GM23248 (cell line): ENCODE data around the gene SERPINA10. TPM values are rescaled to one million over a fixed set of nuclear protein-coding genes. Genes with fewer than 3 reads are reported as not detected.
A peak's percentile ranks its signal among the peaks of the same experiment; 100 is the strongest.

ENCODE experiments used
- DNase-seq: peaks from one replicate; pipeline ENCODE4 v3.0.0-alpha.2; 2015
- H2AFZ ChIP-seq: fragments of 200-600 bp; sonication (generic); 2 replicates; pipeline ENCODE4 v1.6.1; 2016; ENCODE audit warnings: antibody characterized with exemption
- H3F3A ChIP-seq: fragments of 200-600 bp; sonication (generic); 2 replicates; pipeline ENCODE4 v1.6.1; 2016; ENCODE audit warnings: mild to moderate bottlenecking, antibody characterized with exemption, mixed run types; ENCODE audit not compliant: insufficient read depth
- H3K27ac ChIP-seq: fragments of 200-600 bp; sonication (generic); 2 replicates; pipeline ENCODE4 v1.5.1; 2016; ENCODE audit warnings: mild to moderate bottlenecking
- H3K27me3 ChIP-seq: fragments of 200-600 bp; sonication (generic); replicated peaks from 2 replicates; pipeline ENCODE4 v1.6.1; 2016; ENCODE audit warnings: mild to moderate bottlenecking; ENCODE audit not compliant: insufficient read depth
- H3K36me3 ChIP-seq: fragments of 200-600 bp; sonication (generic); 2 replicates; pipeline ENCODE4 v1.6.1; 2016; ENCODE audit warnings: low read depth, mild to moderate bottlenecking
- H3K4me1 ChIP-seq: fragments of 200-600 bp; sonication (generic); 2 replicates; pipeline ENCODE4 v1.6.1; 2016; ENCODE audit warnings: mild to moderate bottlenecking; ENCODE audit not compliant: insufficient read depth
- H3K4me2 ChIP-seq: fragments of 200-600 bp; sonication (generic); one replicate; pipeline ENCODE4 v1.6.1; 2016; ENCODE audit warnings: mild to moderate bottlenecking; ENCODE audit not compliant: unreplicated experiment
- H3K4me3 ChIP-seq: fragments of 200-600 bp; sonication (generic); 2 replicates; pipeline ENCODE4 v1.5.1; 2016; ENCODE audit warnings: mild to moderate bottlenecking
- H3K79me2 ChIP-seq: fragments of 200-600 bp; sonication (generic); 2 replicates; pipeline ENCODE4 v1.6.1; 2016; ENCODE audit warnings: mild to moderate bottlenecking; ENCODE audit not compliant: insufficient read depth
- H3K9ac ChIP-seq: fragments of 200-600 bp; sonication (generic); 2 replicates; pipeline ENCODE4 v1.6.1; 2016; ENCODE audit warnings: mild to moderate bottlenecking
- H3K9me2 ChIP-seq: fragments of 200-600 bp; sonication (generic); 2 replicates; pipeline ENCODE4 v1.6.1; 2016; ENCODE audit warnings: mixed run types, mild to moderate bottlenecking, moderate library complexity; ENCODE audit not compliant: insufficient read depth
- H3K9me3 ChIP-seq: fragments of 200-600 bp; sonication (generic); one replicate; pipeline ENCODE4 v1.6.1; 2017; ENCODE audit warnings: low read depth
- H4K20me1 ChIP-seq: fragments of 200-600 bp; sonication (generic); 2 replicates; pipeline ENCODE4 v1.6.0; 2016; ENCODE audit not compliant: insufficient read depth
- EZH2 ChIP-seq: fragments of 200-600 bp; sonication (generic); IDR thresholded peaks from 2 replicates; pipeline ENCODE4 v1.6.1; 2018; ENCODE audit warnings: antibody characterized with exemption, mild to moderate bottlenecking; ENCODE audit not compliant: insufficient read depth, poor library complexity, severe bottlenecking
- EZH2phosphoT487 ChIP-seq: fragments of 200-600 bp; sonication (generic); IDR thresholded peaks from 2 replicates; pipeline ENCODE4 v1.6.1; 2018; ENCODE audit warnings: antibody characterized with exemption, moderate library complexity, mild to moderate bottlenecking, low read depth; ENCODE audit not compliant: insufficient read depth
- WGBS, 2 experiments: methylation state at CpG; one replicate each; pipeline ENCODE4 v1.1.6; 2015 to 2017; ENCODE audit warnings: low lambda C conversion rate in 2 of 2, low coverage in 1 of 2; ENCODE audit errors: missing lambda C conversion rate in 2 of 2; 5-methylcytosine and 5-hydroxymethylcytosine counted together
- in situ Hi-C: fragments of 300-500 bp; cut with MboI; formaldehyde crosslinking; loops from 2 replicates; pipeline ENCODE4 v1.15.0; 2020
- polyA plus RNA-seq: library from polyadenylated mRNA; unstranded; fragments of >200 nt; fragmentation: Nextera tagmentation; extraction: Ambion mirVana; gene quantifications from 2 replicates; pipeline ENCODE4 v1.2.1, GENCODE V29; 2016
- total RNA-seq: library from RNA; depleted of rRNA; stranded (reverse); fragments of >200 nt; shearing (Covaris generic); gene quantifications from 2 replicates; pipeline ENCODE4 v1.2.3, GENCODE V29; 2014

The SERPINA10 gene
- total and polyA plus RNA-seq, 2 experiments from 2014 or later = not detected

DNA sequence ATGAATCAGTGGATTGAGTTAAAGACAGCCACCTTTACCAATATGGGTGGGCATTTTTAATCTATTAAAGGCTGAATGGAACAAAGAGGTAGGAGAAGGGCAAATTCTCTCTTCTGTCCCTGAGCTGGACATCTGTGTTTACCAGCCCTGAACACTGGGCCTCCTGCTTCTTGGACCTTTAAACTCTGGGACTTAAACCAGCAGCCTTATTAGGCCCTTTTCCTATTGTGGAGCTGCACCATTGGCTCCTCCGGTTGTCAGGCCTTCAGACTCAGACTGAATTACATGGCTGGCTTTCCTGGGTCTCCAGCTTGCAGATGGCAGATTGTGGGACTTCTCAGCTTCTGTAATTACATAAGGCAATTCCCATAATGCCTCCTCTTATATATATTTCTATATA is 23.6 kb upstream of the SERPINA10 start:
- Histone ChIP-seq H3K9ac (no peak overlapping the region), H3K79me2 (no peaks in the 10 kb centered on the region), H3K4me2 (no peak overlapping the region), H3K36me3 (no peaks in the 10 kb centered on the region), H3K9me3 (no peaks in the 10 kb centered on the region), H3K4me1 (no peaks in the 10 kb centered on the region), H4K20me1 (no peaks in the 10 kb centered on the region), H3K9me2 (no peaks in the 10 kb centered on the region), H2AFZ (no peak overlapping the region), H3K27ac (no peak overlapping the region), H3F3A (no peaks in the 10 kb centered on the region), H3K27me3 (no peaks in the 10 kb centered on the region), H3K4me3 (no peak overlapping the region)
- in situ Hi-C loops = no loop called here
- no peak for DNase-seq
- no peak for TF ChIP-seq EZH2
- TF ChIP-seq EZH2phosphoT487 = no peak
- WGBS, 2 experiments = 71 to 91% methylated on average over 1 of the region's 1 CpG

- H3K9ac ChIP-seq = no peak overlapping the region
- DNase-seq = no peak
- no peaks in the 10 kb centered on the region for H3K27me3 ChIP-seq
- no peaks in the 10 kb centered on the region for H3K9me3 ChIP-seq
- no peaks in the 10 kb centered on the region for H3K9me2 ChIP-seq
- H3K36me3 ChIP-seq = no peaks in the 10 kb centered on the region
- H3K27ac ChIP-seq = no peak overlapping the region
- no peak overlapping the region for H2AFZ ChIP-seq
- no peaks in the 10 kb centered on the region for H3K4me1 ChIP-seq
- no peak overlapping the region for H3K4me2 ChIP-seq
- H3F3A ChIP-seq = no peaks in the 10 kb centered on the region
- H3K79me2 ChIP-seq = no peaks in the 10 kb centered on the region
- H4K20me1 ChIP-seq = no peaks in the 10 kb centered on the region
- TF ChIP-seq EZH2 (no peak), EZH2phosphoT487 (no peak)
- H3K4me3 ChIP-seq = no peak overlapping the region
- in situ Hi-C loops = no loop called here
- 81 to 88% methylated on average over 2 of the region's 2 CpGs for WGBS, 2 experiments
Measured at GRCh38 chr14:94314890-94315289, 21.8 kb upstream of the SERPINA10 start.

GRCh38 chr14:94313991-94314655 is 21.1 kb upstream of the SERPINA10 start:
- Histone ChIP-seq H3K9me3 (no peaks in the 10 kb centered on the region), H3K27me3 (no peaks in the 10 kb centered on the region), H3K27ac (no peak overlapping the region), H4K20me1 (no peaks in the 10 kb centered on the region), H3K9ac (no peak overlapping the region), H3K4me2 (no peak overlapping the region), H3K79me2 (no peaks in the 10 kb centered on the region), H3F3A (no peaks in the 10 kb centered on the region), H3K36me3 (no peaks in the 10 kb centered on the region), H3K4me1 (no peaks in the 10 kb centered on the region), H3K4me3 (no peak overlapping the region), H2AFZ (no peak overlapping the region), H3K9me2 (no peaks in the 10 kb centered on the region)
- peak; percentile 67 for DNase-seq
- 68 to 72% methylated on average over 8 of the region's 8 CpGs for WGBS, 2 experiments
- in situ Hi-C loops = no loop called here
- TF ChIP-seq EZH2phosphoT487 (no peak), EZH2 (no peak)

DNA sequence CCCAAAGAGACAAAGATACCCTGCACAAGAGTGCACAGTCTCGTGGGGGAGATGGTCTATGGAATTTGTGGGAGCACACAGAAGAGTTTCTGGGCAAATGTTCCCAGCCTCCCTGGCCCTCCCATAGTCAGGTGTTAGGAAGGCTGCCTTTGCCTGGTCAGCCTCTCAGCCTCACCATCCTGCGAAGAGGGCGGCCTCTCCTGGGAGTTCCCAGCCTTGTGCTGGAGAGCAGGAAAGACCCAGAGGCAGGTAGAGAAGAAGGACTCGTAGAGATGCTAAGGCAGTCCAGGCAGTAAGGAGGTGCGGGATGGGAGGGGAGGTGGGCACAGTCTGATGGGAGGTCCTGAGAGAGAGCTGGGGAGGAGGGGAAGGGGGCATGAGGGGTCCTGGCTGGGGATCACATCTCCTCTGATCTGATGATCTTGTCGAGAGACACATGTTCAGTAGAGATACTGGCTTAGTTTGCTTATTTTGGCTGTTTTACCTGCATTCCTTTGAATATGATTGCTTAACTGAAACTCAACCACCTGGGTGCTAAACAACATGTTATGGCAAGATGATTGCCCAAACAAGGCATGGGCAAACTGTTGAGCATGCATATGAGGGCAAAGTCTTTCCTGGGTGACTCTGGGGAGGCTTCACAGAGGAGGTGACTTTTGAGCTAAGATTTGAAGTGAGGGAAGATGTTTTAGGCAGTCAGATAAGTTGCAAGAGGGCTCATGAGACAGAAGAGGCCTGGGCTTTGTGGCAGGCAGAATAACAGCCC is 19.6 kb upstream of the SERPINA10 start:
- Histone ChIP-seq H3K36me3 (no peaks in the 10 kb centered on the region), H3K9me3 (no peaks in the 10 kb centered on the region), H3K79me2 (no peaks in the 10 kb centered on the region), H3F3A (no peaks in the 10 kb centered on the region), H3K9ac (no peak overlapping the region), H3K27ac (no peak overlapping the region), H3K4me1 (no peaks in the 10 kb centered on the region), H3K9me2 (no peaks in the 10 kb centered on the region), H4K20me1 (no peaks in the 10 kb centered on the region), H3K27me3 (no peaks in the 10 kb centered on the region), H3K4me2 (no peak overlapping the region), H3K4me3 (no peak overlapping the region), H2AFZ (no peak overlapping the region)
- no peak for DNase-seq
- 78 to 82% methylated on average over 5 to 6 of the region's 6 CpGs for WGBS, 2 experiments
- in situ Hi-C loops = no loop called here
- TF ChIP-seq EZH2phosphoT487 (no peak), EZH2 (no peak)

DNA sequence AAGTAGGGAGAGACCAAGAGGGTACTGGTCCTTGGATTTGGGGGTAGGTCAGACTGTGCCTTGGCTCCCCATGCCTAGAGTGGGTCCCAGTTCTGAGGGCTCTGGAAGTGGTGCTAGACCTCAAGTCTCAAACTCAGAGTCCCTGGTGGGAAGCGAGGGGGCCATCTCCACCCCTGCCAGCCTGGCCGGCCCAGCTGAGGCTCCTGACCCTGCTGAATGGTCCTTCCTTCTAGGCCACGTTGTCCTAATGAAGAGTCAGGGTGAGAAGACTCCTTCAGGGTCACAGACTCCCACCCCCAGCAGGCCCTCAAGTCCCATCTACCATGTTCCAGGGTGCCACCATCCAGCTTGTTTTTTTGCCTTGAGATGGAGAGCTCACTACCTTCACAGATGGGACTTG is 17.2 kb upstream of the SERPINA10 start:
- Histone ChIP-seq H3K9ac (no peak overlapping the region), H3K27ac (no peak overlapping the region), H4K20me1 (no peaks in the 10 kb centered on the region), H3K9me3 (no peaks in the 10 kb centered on the region), H3K27me3 (no peaks in the 10 kb centered on the region), H3F3A (no peaks in the 10 kb centered on the region), H3K4me3 (no peak overlapping the region), H3K4me1 (no peaks in the 10 kb centered on the region), H3K79me2 (no peaks in the 10 kb centered on the region), H3K9me2 (no peaks in the 10 kb centered on the region), H3K4me2 (no peak overlapping the region), H3K36me3 (no peaks in the 10 kb centered on the region), H2AFZ (no peak overlapping the region)
- in situ Hi-C loops = no loop called here
- TF ChIP-seq EZH2phosphoT487 = no peak
- no peak for TF ChIP-seq EZH2
- 60 to 68% methylated on average over 3 of the region's 3 CpGs for WGBS, 2 experiments
- DNase-seq = no peak
